AG09319 (cell line): ENCODE results near the gene HHIPL1.

Source experiments
- DNase-seq: peaks from one replicate; pipeline ENCODE4 v3.0.0-alpha.2; 2010; ENCODE audit warnings: low read depth; ENCODE audit errors: extremely low read depth
- TF ChIP-seq, protein P1 (sequence below): IDR thresholded peaks from 2 replicates; pipeline ENCODE4 v1.5.1; 2011; ENCODE audit warnings: low read depth, mild to moderate bottlenecking, inconsistent platforms, low read length, moderate library complexity

Gene HHIPL1

DNA sequence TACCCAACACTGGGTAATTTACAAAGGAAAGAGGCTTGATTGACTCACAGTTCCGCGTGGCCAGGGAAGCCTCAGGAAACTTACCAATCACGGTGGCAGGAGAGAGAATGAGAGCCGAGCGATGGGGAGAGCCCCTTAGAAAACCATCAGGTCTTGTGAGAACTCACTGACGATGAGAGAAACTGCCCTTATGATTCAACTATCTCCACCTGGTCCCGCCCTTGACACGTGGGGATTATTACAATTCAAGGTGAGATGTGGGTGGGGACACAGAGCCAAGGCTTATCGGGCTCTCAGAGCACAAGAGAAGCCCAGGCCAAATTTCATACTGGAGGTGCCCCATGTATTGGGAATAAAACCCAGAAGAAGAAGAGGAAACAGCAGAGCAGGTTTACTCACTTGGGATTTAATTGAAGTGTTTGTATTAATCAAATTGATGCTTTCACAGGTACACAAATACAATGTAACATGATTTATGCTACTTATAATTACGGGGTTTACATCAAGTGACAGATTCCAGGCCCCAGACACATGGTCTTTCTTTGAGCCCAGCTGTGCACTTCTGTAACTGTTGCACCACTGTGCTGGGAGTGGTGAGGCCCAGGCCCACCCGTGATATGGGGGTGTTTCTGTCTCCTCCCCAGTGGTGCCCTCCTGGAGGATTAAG is 32.7 kb upstream of the HHIPL1 start:
- DNase-seq: no peak
- TF ChIP-seq, protein P1, sequence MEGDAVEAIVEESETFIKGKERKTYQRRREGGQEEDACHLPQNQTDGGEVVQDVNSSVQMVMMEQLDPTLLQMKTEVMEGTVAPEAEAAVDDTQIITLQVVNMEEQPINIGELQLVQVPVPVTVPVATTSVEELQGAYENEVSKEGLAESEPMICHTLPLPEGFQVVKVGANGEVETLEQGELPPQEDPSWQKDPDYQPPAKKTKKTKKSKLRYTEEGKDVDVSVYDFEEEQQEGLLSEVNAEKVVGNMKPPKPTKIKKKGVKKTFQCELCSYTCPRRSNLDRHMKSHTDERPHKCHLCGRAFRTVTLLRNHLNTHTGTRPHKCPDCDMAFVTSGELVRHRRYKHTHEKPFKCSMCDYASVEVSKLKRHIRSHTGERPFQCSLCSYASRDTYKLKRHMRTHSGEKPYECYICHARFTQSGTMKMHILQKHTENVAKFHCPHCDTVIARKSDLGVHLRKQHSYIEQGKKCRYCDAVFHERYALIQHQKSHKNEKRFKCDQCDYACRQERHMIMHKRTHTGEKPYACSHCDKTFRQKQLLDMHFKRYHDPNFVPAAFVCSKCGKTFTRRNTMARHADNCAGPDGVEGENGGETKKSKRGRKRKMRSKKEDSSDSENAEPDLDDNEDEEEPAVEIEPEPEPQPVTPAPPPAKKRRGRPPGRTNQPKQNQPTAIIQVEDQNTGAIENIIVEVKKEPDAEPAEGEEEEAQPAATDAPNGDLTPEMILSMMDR: no peak

DNA sequence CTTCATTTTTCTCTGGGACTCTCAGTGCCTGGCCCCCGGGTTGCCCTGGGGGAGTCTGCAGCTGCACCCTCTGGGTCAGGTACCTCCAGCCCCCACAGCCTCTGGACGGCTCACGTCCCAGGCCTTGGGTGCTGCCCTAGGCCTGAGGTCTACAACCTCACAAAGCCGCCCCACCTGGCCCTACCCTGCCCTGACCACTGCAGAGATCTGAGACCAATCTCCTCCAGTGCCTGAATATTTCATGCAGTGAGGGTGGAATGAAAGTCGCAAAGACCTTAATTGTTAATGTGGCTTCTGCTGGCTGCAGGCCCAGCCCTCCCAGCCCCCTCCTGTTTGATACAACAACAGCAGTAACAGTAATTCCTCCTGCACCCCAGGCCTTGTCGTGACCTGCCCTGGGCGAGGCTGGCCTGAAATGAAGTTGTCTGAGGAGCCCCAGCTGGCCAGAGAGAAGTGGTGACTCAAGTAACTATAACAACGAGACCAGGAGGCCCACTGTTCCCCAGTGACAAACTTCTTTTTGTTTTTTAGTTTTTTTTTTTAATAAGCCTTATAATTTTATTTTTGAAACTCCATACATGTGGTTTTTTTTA is 32.1 kb upstream of the HHIPL1 start:
- DNase-seq: no peak
- TF ChIP-seq, protein P1: no peak

DNA sequence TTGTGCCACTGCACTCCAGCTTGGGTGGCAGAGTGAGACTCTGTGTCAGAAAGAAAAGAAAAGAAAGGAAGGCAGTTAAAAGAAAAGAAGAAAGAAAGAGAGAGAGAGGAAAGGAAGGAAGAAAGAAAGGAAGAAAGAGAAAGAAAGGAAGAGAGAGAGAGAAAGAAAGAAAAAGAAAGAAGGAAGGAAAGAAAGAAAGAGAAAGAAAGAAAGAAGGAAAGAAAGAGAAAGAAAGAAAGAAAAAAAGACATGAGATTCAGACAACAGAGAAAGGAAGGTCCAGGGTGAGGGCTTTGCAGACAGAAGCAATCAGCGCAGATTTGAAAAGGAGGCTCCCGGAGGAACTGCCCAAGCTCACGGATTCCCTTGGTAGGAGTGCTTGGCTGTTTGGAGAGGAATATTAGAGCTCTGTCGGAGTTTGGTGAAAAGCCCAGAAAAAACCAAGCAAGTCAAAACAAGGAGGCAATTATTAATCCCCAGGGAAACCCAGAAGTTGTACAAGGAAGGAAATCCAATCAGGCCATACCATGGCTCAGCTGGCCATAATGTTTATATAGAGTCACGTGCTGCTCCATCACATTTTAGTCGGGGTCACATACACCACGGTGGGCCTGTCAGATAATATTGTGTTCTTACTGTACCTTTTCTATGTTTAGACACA is 29.3 kb upstream of the HHIPL1 start:
- TF ChIP-seq, protein P1: no peak
- no peak for DNase-seq

DNA sequence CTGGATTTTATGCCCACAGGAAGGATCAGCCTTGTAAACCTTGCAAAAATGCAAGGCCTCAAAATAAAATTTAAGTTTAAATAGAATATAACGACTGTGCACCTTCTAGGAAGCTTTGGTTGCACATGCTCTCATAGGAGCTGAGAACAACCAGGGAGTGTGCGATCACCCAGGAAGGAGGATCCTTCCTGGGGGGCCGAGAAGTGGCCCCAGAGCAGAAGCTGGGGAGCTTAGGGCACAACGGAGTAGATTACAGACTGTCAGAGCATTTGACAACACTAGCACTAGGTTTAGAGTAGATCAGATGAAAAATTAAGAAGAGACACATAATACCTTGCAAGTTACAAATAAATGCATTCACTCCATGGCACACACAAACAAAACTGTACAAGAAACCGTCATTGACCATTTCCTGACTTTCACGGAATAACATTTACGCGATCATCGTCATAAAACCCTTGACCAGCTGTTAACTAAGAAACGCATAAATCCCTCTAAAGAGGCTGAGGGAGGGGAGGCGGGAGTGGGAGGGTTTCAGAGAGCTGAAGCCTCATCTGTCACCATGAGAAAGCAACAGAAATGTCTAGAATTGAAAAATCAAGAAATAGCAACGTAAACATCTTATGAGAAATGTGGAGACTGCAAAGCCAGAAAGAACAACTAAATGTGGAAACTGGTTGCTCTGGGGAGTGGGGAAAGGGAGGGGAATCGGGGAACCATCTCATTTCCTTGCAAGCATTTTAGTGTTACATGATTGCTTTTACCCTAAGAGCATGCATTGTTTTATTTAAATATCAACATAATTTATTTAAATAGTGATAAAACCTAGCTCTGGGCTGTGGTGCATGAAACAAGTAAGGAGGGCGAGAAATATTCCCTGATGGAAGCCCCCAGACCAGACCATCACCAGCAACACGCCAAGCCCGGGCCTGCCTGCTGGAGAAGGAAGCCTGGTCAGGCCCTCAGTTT is 27.8 kb upstream of the HHIPL1 start:
- DNase-seq: no peak
- TF ChIP-seq, protein P1: no peak

DNA sequence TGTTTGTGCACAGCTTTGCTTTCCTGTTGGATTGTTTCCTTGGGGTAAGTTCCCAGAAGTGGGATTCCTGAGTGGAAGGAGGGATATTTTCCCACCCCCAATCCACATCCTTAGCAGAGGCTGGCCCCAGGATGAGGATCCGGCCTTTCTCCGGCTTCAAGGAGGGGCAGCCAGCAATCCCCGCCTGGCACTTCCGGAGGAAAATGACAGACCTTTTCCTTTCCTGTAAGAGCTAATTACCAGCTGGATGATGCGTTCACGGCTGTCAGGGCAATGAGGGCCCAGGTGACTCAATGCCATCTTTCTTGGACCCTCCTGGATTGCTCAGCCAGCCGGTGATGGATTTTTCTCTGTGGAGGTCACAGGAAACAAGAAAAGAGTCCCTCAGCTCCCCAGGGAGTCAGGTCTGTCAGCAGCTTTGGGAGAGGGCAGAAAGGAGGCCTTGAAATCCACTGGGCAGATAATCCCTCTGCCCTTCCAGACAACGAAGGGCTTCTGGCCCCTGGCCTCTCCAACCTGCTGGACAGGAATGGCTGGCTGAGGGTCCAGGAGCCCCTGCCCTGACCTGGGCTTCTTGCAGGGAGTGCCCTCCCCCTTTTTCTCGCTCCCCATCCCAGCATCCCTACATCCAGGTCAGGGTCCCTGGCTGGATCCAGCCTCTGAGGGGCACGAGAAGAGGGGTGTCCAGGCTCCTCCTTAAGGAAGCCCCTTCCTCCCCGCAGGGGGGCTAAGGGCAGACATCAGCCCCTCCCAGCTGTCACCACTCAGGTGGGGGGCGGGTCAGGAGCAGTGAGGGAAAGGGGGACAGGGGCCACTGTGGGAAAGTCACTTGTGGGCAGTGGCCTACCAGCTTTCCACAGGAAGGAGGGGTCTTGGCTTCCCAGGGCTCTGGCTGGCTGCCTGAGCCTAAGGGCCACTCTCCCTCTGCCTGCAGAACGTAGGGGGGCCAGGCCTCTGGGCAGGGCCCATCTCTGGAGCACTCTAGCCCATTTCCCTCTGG is 24.8 kb upstream of the HHIPL1 start:
- TF ChIP-seq, protein P1: no peak
- no peak for DNase-seq

DNA sequence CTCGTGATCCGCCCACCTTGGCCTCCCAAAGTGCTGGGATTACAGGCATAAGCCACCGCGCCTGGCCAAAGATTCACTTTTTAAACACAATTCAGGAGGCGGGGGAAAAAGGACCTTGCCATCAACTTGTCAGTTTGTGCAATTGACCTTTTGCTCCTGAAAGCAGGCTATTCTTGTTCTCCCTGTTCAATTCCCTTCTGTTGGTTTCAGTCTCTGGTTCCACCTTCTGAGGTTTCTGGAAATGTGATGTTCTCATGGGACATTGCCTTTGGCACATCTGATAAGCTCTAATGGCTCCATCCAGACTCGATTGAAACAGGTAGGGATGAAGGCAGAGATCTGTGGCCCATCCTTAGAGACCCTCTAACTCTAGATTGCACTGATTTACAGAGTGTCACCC is 23.0 kb upstream of the HHIPL1 start:
- DNase-seq: no peak
- TF ChIP-seq, protein P1: no peak
